Adrenal gland (tissue), 5 donors: ENCODE measurements around the gene ECI1.

ENCODE experiments used
- POLR2A ChIP-seq, 2 donors: fragments of 450-650 bp; IDR thresholded peaks; one replicate each; pipeline ENCODE4 v1.6.1; 2017; ENCODE audit warnings: antibody characterized with exemption in 2 of 2, mild to moderate bottlenecking in 2 of 2, moderate library complexity in 1 of 2
- TF ChIP-seq, protein P1 (sequence below), 6 experiments: fragments of 450-650 bp in 4 of 6; fragments of 200-600 bp in 2 of 6; sonication (generic) in 1 of 6; IDR thresholded peaks; 1 replicate in 5 of 6; 2 replicates in 1 of 6; pipeline versions ENCODE4 v1.5.1 to v1.8.0; 2016 to 2021; ENCODE audit warnings: antibody characterized with exemption in 6 of 6, mild to moderate bottlenecking in 2 of 6, moderate library complexity in 1 of 6
- donor health status: DM: no; HTN: no; CAD: no.

DNA sequence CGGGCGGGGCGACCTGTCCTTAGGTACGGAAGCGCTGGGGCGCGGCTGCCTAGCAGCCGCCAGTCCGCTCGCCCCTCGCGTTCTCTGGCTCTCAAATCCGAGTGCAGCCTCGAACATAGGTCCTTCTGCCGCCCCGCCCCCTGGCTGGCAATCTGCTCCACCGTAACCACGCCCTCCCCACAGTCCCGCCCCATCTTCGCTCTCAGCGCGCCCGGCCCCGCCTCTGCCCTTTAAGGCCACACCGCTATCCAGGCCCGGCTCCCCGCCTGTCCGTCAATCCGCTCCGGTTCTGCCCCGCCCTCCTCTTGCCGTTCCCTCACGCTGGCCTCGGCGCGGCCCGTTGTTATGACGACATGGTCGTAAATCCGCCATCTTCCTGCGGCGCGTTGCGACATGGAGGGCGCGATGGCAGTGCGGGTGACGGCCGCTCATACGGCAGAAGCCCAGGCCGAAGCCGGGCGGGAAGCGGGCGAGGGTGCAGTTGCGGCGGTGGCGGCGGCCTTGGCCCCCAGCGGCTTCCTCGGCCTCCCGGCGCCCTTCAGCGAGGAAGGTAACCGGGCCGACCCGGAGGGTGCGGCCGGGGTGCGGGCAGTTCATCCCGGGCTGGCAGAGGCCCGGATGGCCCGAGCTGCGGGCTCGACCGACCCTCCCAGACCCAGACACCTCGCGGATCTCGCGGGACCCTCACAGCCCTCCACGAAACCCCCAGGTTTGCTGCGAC is 28.0 kb downstream of the ECI1 start, which contains the start of gene E4F1:
- TF ChIP-seq, protein P1, sequence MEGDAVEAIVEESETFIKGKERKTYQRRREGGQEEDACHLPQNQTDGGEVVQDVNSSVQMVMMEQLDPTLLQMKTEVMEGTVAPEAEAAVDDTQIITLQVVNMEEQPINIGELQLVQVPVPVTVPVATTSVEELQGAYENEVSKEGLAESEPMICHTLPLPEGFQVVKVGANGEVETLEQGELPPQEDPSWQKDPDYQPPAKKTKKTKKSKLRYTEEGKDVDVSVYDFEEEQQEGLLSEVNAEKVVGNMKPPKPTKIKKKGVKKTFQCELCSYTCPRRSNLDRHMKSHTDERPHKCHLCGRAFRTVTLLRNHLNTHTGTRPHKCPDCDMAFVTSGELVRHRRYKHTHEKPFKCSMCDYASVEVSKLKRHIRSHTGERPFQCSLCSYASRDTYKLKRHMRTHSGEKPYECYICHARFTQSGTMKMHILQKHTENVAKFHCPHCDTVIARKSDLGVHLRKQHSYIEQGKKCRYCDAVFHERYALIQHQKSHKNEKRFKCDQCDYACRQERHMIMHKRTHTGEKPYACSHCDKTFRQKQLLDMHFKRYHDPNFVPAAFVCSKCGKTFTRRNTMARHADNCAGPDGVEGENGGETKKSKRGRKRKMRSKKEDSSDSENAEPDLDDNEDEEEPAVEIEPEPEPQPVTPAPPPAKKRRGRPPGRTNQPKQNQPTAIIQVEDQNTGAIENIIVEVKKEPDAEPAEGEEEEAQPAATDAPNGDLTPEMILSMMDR (IDR thresholded peaks at IDR 0.05): peak in 1 of 6 experiments; percentile 15
- TF ChIP-seq POLR2A (IDR thresholded peaks at IDR 0.05): peak; percentile 93 to 94
